Upper lobe of right lung (tissue), 1 donor: ENCODE data around the gene GSN. TPM values are rescaled to one million over a fixed set of nuclear protein-coding genes. Genes with fewer than 3 reads are reported as not detected.
"Not testable (repeated sequence)": the region's sequence is repeated elsewhere in the genome, so short reads cannot be mapped to it uniquely, and the experiment has no call there.

ENCODE experiments used
- ATAC-seq: fragments of 200-7000 bp; cut with Tn5 transposase; one replicate; pipeline ENCODE4 v1.9.1; 2020; ENCODE audit warnings: mild to moderate bottlenecking, moderate library complexity
- DNase-seq: peaks from one replicate; pipeline ENCODE4 v3.0.0-alpha.2; 2020
- H3K27ac ChIP-seq: fragments of 200-600 bp; one replicate; pipeline ENCODE4 v1.8.0; 2022
- H3K27me3 ChIP-seq: fragments of 200-600 bp; one replicate; pipeline ENCODE4 v1.8.0; 2022; ENCODE audit warnings: mild to moderate bottlenecking
- H3K36me3 ChIP-seq: fragments of 200-600 bp; one replicate; pipeline ENCODE4 v1.8.0; 2022
- H3K4me1 ChIP-seq: fragments of 200-600 bp; one replicate; pipeline ENCODE4 v1.8.0; 2022
- H3K4me3 ChIP-seq: fragments of 200-600 bp; one replicate; pipeline ENCODE4 v1.8.0; 2022; ENCODE audit warnings: mild to moderate bottlenecking
- H3K9me3 ChIP-seq: fragments of 200-600 bp; one replicate; pipeline ENCODE4 v1.8.0; 2022
- intact Hi-C: fragments of 100-400 bp; cut with DNase I; formaldehyde crosslinking; loops from one replicate; pipeline ENCODE4 v1.11.0; 2022
- total RNA-seq: library from RNA; stranded (reverse); fragmentation: NEBNext Ultra II Directional; extraction: Animal tissue kit (Norgen Biotek cat#: 25700); gene quantifications from one replicate; pipeline ENCODE4 v1.2.1, GENCODE V29; 2021
- TF ChIP-seq, protein P1 (sequence below): fragments of 200-600 bp; IDR thresholded peaks from one replicate; pipeline ENCODE4 v1.8.0; 2022; ENCODE audit warnings: antibody characterized with exemption
- donor health status: DM: no; HTN: yes; CAD: no; lungs with severe emphysema.

The GSN gene
- total RNA-seq, 1 donor from 2014 or later = 464 TPM

DNA sequence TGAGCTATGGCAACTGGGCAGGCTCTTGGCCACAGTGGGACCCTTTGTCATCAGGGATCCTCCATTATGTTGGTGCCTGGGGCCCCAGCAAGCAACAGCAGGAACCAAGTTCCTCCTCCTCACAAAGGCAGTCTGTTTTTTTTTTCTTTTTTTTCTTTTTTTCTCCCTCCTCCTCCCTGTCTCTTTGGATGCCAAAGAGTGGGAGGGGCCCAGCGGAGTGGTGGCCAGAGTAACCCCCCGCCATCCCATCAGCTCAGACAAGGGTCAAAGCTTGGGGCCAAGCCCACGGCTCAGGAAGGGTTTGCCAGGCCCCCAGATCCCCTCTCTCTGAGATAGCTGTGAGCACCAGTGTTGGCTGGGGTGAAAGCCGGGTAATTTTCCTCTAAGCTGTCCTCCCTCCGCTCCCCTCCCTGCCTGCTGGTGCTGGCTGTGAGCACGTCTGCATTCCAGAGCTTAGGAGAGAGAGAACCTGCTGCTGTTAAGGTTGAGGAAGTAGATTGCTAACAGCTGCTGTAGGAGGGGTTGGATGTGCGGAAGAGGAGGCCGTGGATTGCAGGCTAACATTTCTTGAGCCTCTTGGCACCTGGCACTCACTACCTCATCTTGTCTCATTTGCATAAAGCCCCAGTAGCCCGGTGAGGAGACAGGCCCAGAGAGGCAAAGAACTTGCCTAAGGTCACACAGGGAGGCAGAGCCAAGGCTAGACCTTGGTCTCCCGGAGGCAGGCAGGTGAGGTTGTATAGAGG, 21.2 kb downstream of the GSN start:
- TF ChIP-seq, protein P1, sequence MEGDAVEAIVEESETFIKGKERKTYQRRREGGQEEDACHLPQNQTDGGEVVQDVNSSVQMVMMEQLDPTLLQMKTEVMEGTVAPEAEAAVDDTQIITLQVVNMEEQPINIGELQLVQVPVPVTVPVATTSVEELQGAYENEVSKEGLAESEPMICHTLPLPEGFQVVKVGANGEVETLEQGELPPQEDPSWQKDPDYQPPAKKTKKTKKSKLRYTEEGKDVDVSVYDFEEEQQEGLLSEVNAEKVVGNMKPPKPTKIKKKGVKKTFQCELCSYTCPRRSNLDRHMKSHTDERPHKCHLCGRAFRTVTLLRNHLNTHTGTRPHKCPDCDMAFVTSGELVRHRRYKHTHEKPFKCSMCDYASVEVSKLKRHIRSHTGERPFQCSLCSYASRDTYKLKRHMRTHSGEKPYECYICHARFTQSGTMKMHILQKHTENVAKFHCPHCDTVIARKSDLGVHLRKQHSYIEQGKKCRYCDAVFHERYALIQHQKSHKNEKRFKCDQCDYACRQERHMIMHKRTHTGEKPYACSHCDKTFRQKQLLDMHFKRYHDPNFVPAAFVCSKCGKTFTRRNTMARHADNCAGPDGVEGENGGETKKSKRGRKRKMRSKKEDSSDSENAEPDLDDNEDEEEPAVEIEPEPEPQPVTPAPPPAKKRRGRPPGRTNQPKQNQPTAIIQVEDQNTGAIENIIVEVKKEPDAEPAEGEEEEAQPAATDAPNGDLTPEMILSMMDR = no peak
- DNase-seq (peak; percentile 76), ATAC-seq (peak; percentile 76)
- Histone ChIP-seq H3K9me3 (no peaks in the 10 kb centered on the region), H3K27me3 (no peaks in the 10 kb centered on the region), H3K4me1 (peaks cover 74% of the 10 kb centered on the region), H3K36me3 (peaks cover 12% of the 10 kb centered on the region), H3K27ac (peak overlapping the region; percentile 94), H3K4me3 (peak overlapping the region; percentile 15)
- intact Hi-C loops = no loop called here

DNA sequence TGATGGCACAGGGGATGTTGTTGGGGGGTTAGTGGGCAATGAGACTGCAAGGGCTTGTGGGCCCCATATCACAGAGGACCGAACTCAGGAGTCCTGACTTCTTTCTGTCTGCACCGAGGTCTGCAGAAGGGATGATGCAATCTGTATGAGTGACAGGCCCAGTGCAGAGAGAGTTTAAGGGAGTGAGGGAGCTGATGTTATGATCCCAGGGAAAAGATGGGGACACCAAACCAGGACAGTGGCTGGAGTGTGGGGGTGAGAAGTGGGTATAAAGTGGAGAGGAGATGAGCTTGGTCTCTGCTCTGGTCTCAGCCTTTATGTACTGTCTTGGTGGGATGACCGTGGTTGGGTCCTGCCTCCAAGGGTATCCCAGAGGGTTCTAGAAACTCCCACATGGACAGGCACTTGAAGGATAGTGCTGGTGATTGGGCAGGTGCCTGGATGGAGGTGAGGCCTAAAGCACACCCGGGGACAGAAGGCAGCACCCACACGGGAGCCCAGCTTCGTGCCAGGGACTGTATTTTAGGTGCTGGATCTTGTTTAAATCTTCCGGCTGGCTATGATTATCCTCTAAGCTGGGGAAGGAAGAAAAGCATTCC, 21.9 kb downstream of the GSN start:
- Histone ChIP-seq H3K27ac (peak overlapping the region; percentile 94), H3K4me1 (peaks cover 74% of the 10 kb centered on the region), H3K9me3 (no peaks in the 10 kb centered on the region), H3K27me3 (no peaks in the 10 kb centered on the region), H3K36me3 (peaks cover 12% of the 10 kb centered on the region), H3K4me3 (no peak overlapping the region)
- ATAC-seq = no peak
- intact Hi-C loops = no loop called here
- TF ChIP-seq, protein P1 = no peak
- DNase-seq = peak; percentile 19

DNA sequence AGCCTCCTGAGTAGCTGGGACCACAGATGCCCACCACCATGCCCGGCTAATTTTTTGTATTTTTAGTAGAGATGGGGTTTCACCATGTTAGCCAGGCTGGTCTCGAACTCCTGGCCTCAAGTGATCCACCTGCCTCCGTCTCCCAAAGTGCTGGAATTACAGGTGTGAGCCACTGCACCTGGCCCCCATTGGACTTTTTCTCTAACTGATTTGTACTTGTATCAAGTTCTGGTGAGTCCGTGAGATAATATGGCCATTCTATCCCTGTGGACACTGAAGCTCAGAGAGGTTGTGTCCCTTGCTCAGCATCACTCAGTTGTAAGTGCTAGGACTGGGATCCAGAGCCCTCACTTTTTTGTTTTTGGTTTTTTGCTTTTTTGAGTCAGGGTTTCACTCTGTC, 23.6 kb downstream of the GSN start:
- H3K27me3 ChIP-seq, ATAC-seq, H3K9me3 ChIP-seq, intact Hi-C loops, DNase-seq, H3K4me3 ChIP-seq, H3K27ac ChIP-seq: not testable (repeated sequence)
- peaks cover 72% of the 10 kb centered on the region for H3K4me1 ChIP-seq
- H3K36me3 ChIP-seq = peaks cover 12% of the 10 kb centered on the region

DNA sequence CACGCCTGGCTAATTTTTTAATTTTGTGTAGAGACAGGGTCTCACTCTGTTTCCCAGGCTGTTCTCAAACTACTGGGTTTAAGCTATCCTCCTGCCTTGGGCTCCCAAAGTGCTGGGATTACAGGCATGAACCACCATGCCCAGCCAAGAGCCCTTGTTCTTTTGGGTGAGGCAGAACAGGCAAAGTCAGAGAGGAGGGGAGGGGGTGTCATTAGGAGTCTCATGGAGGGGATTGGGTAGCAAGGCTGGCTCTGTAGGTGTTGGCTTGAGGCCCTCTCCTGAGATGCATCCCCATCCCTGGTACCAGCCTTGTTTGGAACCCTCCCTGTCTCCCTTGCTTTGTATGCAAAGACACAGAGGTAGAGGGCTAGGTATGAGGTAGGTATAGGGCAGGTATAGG, 24.1 kb downstream of the GSN start:
- ATAC-seq = no peak
- intact Hi-C loops = no loop called here
- Histone ChIP-seq H3K4me3 (no peak overlapping the region), H3K36me3 (peaks cover 12% of the 10 kb centered on the region), H3K9me3 (no peaks in the 10 kb centered on the region), H3K27me3 (no peaks in the 10 kb centered on the region), H3K4me1 (peaks cover 67% of the 10 kb centered on the region), H3K27ac (no peak overlapping the region)
- DNase-seq = no peak
- TF ChIP-seq, protein P1 = no peak

DNA sequence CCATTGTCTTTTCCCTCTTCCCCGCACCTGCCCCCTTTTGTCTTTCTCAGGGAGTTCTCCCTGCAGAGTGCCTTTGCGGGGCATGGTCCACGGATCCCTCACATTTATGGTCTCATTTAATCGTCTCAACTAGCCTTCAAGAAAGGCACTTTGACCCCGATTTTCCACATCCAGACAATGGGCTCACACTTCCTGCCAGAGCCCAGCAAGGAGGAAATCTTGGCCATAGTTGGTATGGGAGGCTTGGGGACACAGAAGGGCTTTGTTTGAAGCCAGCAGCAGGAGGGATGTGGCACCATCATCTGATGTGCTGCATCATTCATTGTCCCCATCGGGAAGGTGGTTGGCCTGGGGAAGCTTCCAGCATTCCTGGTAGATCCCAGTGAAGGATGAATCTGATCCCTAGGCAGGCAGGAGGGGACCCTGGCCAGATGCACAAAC, 24.9 kb downstream of the GSN start:
- Histone ChIP-seq H3K9me3 (no peaks in the 10 kb centered on the region), H3K27me3 (no peaks in the 10 kb centered on the region), H3K27ac (no peak overlapping the region), H3K4me1 (peaks cover 64% of the 10 kb centered on the region), H3K36me3 (peaks cover 12% of the 10 kb centered on the region), H3K4me3 (no peak overlapping the region)
- DNase-seq = no peak
- ATAC-seq = no peak
- TF ChIP-seq, protein P1 = no peak
- intact Hi-C loops = no loop called here

DNA sequence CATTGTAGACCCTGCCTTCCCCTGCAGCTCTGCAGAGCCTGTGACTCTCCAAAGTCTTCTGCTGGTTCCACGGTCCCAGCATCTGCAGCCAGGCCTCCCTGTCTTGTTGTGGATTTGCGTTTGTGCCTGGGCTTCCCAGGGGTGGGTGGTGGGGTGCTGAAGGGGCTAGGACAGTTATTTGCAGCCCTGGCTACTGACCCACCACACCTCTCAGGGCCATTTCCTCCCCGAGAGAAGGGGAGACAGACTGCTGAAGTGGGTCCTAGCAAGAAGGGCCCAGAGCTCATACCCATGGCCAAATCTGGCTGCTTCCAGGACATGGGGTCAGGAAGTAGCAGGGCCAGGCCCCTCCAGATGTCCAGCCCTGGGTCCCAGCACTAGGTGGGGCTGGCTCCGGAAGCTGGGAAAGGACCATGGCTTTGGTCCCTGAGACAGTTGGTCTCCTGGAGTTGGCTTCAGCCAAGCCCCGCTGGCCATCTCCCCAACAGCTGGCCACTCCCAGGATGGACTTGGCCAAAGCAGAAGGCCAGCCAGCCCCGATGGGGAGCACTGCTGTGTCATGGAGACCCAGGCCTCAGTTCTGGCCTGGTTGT, 26.3 kb downstream of the GSN start:
- no peak overlapping the region for H3K4me3 ChIP-seq
- H3K4me1 ChIP-seq = peaks cover 63% of the 10 kb centered on the region
- H3K27ac ChIP-seq = peak overlapping the region; percentile 86
- TF ChIP-seq, protein P1 = no peak
- no peak for ATAC-seq
- intact Hi-C loops = no loop called here
- peaks cover 5% of the 10 kb centered on the region for H3K36me3 ChIP-seq
- H3K9me3 ChIP-seq = no peaks in the 10 kb centered on the region
- DNase-seq = no peak
- no peaks in the 10 kb centered on the region for H3K27me3 ChIP-seq
